Measurements from ENCODE around the gene TMEM94. TPM values are rescaled to one million over a fixed set of nuclear protein-coding genes. Genes with fewer than 3 reads are reported as not detected.

The TMEM94 gene
- total and polyA plus RNA-seq, 2 of the 4 experiments (the other 2 are of a cell fraction): 8.4 to 64.7 TPM

DNA sequence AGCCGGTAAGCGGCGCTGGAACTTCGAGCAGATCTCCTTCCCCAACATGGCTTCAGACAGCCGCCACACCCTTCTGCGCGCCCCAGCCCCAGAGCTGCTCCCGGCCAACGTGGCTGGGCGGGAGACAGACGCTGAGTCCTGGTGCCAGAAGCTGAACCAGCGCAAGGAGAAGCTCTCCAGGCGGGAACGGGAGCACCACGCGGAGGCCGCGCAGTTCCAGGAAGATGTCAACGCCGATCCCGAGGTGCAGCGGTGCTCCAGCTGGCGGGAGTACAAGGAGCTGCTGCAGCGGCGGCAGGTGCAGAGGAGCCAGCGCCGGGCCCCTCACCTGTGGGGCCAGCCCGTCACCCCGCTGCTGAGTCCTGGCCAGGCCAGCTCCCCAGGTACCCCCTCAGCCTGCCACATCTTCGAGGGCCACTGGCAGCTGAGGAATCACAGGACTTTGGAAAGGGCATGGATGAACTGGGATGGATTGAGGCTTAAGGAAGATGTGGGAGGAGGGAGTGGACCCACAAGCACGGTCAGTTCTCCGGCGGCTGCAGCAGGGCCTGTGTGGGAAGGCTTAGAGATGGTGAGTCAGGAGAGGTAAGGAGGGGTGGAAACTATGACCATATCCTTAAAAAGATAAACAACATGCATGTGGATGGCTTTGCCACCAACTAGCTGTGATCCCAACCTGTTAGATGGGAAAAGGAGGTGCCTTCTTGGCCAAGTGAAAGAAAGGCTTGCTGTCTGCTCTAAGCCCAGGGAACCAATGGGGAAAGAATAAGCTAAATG, 65.7 kb downstream of the TMEM94 start:
- 95% methylated on average over 28 of the region's 33 CpGs; no CpG with 5 or more reads in 1 of the 2 experiments for WGBS, 2 experiments (ENCODE audit: extremely low coverage in 2 of 2, insufficient read length in 1 of 2)
- H2BK5ac ChIP-seq (ENCODE audit: low read depth, low read length, poor library complexity, severe bottlenecking): no peak overlapping the region
- H3K27ac ChIP-seq (ENCODE audit: insufficient read depth, low read length): no peak overlapping the region
- intact Hi-C loops (cut with micrococcal nuclease) (no loop called here), in situ Hi-C loops (cut with MboI; ENCODE audit: low sequenced_read_pairs) (no loop called here), dilution Hi-C loops (cut with HindIII; ENCODE audit: low sequenced_read_pairs, unreplicated experiment) (no loop called here)
- no peak for ATAC-seq (ENCODE audit: low read depth)
- H4K20me1 ChIP-seq (ENCODE audit: insufficient read depth, low read length): peaks cover 20% of the 10 kb centered on the region; the same call in 1 of the 2 replicates
- DNase-seq: peak; percentile 66
- no peak overlapping the region for H4K5ac ChIP-seq (ENCODE audit: low read depth, low read length)
- H2AK5ac ChIP-seq (ENCODE audit: low read depth, low read length): no peak overlapping the region
- H3K36me3 ChIP-seq (ENCODE audit: control insufficient read depth, insufficient read depth, low read length): peaks cover 7% of the 10 kb centered on the region; the same call in 1 of the 2 replicates
- H3K9me3 ChIP-seq (ENCODE audit: control insufficient read depth, insufficient read depth, low read length): no peaks in the 10 kb centered on the region
- H3K18ac ChIP-seq (ENCODE audit: low read depth, low read length): no peak overlapping the region
- no peak overlapping the region for H2BK120ac ChIP-seq (ENCODE audit: low read depth, low read length)
- H3K79me1 ChIP-seq (ENCODE audit: low read depth in 1 of 2, low read length in 2 of 2): peaks cover 8 to 10% of the 10 kb centered on the region in 2 experiments
- H2AK9ac ChIP-seq (replicated peaks; ENCODE audit: low read depth, low read length, poor library complexity): no peak overlapping the region
- H3K56ac ChIP-seq (ENCODE audit: extremely low read depth, insufficient read depth, low read length): no peak overlapping the region
- no peak overlapping the region for H4K8ac ChIP-seq (ENCODE audit: low read depth in 2 of 2, low read length in 2 of 2)
- no peak overlapping the region for H2BK15ac ChIP-seq (ENCODE audit: low read depth, low read length)
- no peak overlapping the region for H3K9ac ChIP-seq (ENCODE audit: low read depth, low read length)
- ChIA-PET CTCF (interaction anchor here (1.5 kb wide), 1 partner anchor 111 kb away, joined by 3 read pairs; the partner anchor contains the start of gene SMIM5), POLR2A (ENCODE audit: unreplicated experiment) (interaction anchor here (0.6 kb wide), 1 partner anchor 333 kb away, joined by 12 read pairs; the partner anchor contains the start of gene WBP2)
- no peak overlapping the region for H3K4me2 ChIP-seq (ENCODE audit: low read depth, low read length)
- no peak overlapping the region for H2BK20ac ChIP-seq (ENCODE audit: low read depth, low read length)
- no peak overlapping the region for H2AFZ ChIP-seq (replicated peaks; ENCODE audit: low read length, poor library complexity)
- no TSS peak for BruUV-seq (replicated peaks)
- no peak overlapping the region for H4K91ac ChIP-seq (ENCODE audit: insufficient read depth, low read depth, low read length)
- no peak overlapping the region for H3K4ac ChIP-seq (ENCODE audit: low read depth, low read length)
- TF ChIP-seq, protein P1, sequence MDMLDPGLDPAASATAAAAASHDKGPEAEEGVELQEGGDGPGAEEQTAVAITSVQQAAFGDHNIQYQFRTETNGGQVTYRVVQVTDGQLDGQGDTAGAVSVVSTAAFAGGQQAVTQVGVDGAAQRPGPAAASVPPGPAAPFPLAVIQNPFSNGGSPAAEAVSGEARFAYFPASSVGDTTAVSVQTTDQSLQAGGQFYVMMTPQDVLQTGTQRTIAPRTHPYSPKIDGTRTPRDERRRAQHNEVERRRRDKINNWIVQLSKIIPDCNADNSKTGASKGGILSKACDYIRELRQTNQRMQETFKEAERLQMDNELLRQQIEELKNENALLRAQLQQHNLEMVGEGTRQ (IDR thresholded peaks at IDR 0.05; ENCODE audit: low read depth, low read length): no peak
- TF ChIP-seq RCOR1 (IDR thresholded peaks at IDR 0.05; ENCODE audit: insufficient replicate concordance, low read length): peak; percentile 48
- no peak overlapping the region for H3K4me3 ChIP-seq (ENCODE audit: insufficient read depth, low read depth, low read length)
- H3K27me3 ChIP-seq (ENCODE audit: control insufficient read depth, insufficient read depth, low read length): peaks cover 14% of the 10 kb centered on the region
- no peak overlapping the region for H3K14ac ChIP-seq (replicated peaks; ENCODE audit: low read depth, low read length)
- H3K23ac ChIP-seq (ENCODE audit: low read depth, low read length): no peak overlapping the region
- H3K9me1 ChIP-seq (ENCODE audit: insufficient read depth, low read length): peaks cover 4% of the 10 kb centered on the region; the same call in 1 of the 2 replicates
- H3K4me1 ChIP-seq (ENCODE audit: control insufficient read depth, insufficient read depth, low read length): 0 out of 2 replicates have a peak, but pooled peaks cover 4% of the 10 kb centered on the region

Measured in IMR-90 (cell line).